Measurements from ENCODE around the gene ACSS1.

ACSS1 gene

DNA sequence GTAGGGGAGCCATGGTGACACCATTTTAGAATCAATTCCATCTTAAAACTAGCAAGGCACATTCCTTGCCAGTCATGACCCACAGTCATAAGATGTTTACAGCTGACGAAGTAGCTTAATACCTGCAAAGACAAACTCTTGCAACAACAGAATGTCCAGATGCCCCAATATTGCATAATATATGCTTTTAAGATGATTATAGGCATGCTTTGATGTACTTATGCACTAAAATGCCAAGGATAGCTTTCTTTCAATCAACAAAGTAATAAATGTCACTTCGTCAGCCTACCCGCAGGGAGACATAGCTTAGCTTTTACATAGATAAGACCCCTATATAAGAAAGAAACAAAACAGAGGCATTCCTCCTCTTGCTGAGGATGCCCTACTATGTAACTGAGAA lies 26.7 kb downstream of the ACSS1 start:
- no peak overlapping the region for H3K4me3 ChIP-seq (ENCODE audit: low read length)
- TF ChIP-seq, protein P1, sequence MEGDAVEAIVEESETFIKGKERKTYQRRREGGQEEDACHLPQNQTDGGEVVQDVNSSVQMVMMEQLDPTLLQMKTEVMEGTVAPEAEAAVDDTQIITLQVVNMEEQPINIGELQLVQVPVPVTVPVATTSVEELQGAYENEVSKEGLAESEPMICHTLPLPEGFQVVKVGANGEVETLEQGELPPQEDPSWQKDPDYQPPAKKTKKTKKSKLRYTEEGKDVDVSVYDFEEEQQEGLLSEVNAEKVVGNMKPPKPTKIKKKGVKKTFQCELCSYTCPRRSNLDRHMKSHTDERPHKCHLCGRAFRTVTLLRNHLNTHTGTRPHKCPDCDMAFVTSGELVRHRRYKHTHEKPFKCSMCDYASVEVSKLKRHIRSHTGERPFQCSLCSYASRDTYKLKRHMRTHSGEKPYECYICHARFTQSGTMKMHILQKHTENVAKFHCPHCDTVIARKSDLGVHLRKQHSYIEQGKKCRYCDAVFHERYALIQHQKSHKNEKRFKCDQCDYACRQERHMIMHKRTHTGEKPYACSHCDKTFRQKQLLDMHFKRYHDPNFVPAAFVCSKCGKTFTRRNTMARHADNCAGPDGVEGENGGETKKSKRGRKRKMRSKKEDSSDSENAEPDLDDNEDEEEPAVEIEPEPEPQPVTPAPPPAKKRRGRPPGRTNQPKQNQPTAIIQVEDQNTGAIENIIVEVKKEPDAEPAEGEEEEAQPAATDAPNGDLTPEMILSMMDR (IDR thresholded peaks at IDR 0.05; ENCODE audit: insufficient read depth, low read depth, low read length, missing control alignments), result no peak
- DNase-seq (ENCODE audit: low read depth), result no peak

DNA sequence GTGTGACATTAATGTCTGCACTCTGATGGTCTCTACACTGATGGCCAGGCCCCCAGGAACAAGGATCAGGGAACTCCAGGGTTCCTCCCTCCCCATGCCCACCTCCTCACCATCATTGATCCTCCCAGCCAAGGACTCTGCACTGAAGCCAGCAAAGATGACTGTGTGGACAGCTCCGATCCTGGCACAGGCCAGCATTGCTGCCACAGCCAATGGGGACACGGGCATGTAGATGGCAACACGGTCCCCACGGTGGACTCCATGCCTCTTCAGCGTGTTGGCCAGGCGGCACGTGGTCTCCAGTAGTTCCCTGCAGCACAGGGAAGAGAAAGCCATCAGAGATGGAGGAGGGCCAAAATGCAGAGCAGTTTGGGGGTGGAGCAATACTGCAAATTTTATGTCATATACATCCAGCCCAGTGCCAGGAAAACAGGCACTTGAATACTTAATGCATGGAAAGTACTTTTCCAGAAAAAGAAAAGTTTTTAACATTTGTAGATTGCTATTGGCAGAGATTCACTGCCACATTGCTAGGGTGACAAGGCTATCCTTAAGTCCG lies 27.2 kb downstream of the ACSS1 start:
- H3K4me3 ChIP-seq (ENCODE audit: low read length), result no peak overlapping the region
- TF ChIP-seq, protein P1 (IDR thresholded peaks at IDR 0.05; ENCODE audit: insufficient read depth, low read depth, low read length, missing control alignments), result no peak
- DNase-seq (ENCODE audit: low read depth), result no peak

DNA sequence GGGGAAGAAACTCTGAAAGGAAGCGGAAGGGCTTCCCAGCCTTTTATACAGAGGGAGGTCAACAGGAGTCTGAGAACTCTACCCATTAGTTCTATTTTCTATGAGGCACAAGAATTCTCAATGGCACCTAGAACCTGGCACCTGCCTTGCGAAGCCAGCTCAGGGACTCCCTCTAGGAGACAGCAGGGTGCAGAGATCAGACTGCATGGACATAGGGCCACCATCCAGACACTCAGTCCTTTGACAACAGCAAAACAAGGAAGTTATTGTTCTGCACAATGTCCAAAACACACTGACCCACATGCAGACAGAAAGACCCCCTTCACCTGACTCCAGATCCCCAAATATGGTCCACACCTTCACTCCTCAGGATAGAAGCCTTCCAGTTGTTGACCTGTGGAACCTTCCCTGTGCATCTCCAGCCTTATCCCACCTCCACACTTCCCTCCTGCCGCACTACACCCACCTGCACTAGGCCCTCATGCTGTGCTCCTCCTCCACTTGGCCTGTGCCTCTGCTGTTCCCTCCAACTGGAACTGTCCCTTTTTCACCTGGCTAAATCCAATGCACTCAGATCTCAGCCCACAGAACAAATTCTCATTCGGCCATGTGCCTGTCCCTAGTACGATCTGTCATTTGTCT lies 27.8 kb downstream of the ACSS1 start:
- TF ChIP-seq, protein P1 (IDR thresholded peaks at IDR 0.05; ENCODE audit: insufficient read depth, low read depth, low read length, missing control alignments), result no peak
- no peak overlapping the region for H3K4me3 ChIP-seq (ENCODE audit: low read length)
- DNase-seq (ENCODE audit: low read depth), result no peak

DNA sequence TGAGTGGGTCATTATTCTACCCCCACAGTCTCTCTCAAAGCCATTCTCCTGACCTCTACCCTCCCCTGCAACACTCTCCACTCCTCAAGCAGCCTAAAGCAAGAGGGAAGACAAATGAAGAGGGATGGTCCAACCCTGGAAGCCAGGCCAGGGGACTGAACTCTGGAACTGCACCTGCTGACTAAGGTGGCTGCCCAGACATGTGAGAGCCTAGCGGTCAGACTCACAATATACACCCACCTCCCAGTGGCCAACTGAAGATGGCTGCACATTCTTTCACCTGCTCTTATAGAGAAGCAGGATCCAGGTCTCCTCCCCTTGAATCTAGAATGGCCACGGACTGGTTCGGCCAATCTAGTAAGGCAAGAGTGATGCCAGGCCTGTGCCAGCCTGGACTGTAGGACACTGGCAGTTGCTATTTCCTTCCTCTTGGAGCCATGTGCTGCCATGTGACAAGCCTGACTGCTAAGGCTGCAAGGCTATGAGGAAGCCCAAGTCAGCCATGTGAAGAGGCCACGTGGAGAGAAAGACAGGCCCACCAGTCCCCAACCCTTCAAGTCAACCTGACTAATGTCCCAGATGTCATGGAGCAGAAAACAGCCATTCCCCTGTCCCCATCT lies 31.8 kb downstream of the ACSS1 start:
- no peak overlapping the region for H3K4me3 ChIP-seq (ENCODE audit: low read length)
- TF ChIP-seq, protein P1 (IDR thresholded peaks at IDR 0.05; ENCODE audit: insufficient read depth, low read depth, low read length, missing control alignments), result no peak
- DNase-seq (ENCODE audit: low read depth), result no peak

DNA sequence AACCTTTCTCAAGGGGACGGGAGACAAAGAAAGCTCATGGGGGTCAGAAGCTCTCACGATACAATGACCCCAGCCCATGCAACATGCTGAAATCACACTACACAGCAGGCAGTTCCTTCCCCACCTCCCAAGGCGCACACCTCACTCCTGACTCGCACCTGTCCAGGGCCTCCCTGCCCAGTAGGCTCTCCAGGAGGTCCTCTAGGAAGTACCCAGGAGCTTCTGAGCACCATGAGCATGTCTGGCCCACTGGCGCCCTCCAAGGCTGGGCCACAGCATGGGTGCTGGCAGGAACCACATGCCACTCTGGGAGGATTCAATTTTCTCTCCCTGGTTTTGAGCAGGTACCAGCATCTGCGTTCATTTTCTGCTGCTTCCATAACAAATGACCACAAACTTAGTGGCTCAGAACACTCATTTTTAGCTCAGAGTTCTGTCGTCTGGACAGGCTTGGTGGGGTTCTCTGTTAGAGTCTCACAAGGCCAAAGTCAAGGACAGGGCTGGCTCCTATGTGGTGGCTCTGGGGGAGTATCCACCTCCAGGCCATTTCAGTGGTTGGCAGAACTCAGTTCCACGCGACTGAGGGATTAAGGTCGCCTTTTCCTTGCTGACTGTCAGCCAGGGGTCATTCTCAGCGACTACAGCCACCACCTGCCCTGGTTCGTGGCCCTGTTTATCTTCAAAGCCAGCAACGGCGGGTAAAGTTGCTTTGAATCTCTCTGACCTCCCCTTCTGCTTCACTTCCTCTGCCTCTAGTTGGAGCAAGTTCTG lies 32.7 kb downstream of the ACSS1 start:
- TF ChIP-seq, protein P1 (IDR thresholded peaks at IDR 0.05; ENCODE audit: insufficient read depth, low read depth, low read length, missing control alignments), result no peak

DNA sequence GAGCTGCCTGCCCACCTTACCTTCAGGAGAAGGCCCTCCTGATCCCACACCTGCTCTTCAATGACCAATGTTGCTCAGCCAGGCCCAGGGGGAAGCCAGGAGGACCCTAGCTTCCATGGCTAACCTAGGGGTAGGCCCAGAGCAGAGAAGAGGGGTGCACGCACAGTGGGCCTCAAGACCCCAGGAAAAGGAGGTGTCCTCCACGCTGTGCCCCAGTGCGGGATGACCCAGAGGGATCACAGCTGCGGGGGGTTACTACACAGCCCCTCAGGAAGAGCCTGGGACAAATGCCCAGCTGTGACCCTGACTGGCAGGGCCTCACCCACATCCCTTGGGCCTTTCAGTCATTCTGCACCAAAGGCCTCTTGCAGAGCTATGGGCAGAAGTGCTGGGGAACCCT lies 33.8 kb downstream of the ACSS1 start:
- no peak for DNase-seq (ENCODE audit: low read depth)
- TF ChIP-seq, protein P1 (IDR thresholded peaks at IDR 0.05; ENCODE audit: insufficient read depth, low read depth, low read length, missing control alignments), result no peak
- no peak overlapping the region for H3K4me3 ChIP-seq (ENCODE audit: low read length)

More for the DNA sequence above, 32.7 kb downstream of the ACSS1 start:
- no peak for DNase-seq (ENCODE audit: low read depth)
- H3K4me3 ChIP-seq (ENCODE audit: low read length), result no peak overlapping the region
